Activated CD4-positive, alpha-beta T cell treated with anti-CD3 and anti-CD28 coated beads, Interleukin-2, Interleukin-4, amounts not matched to agents 100 ng/mL and 50 ng/mL, durations not matched to agents 16 hours and 8 hours (primary cell): ENCODE data around the gene RIPPLY3.
A peak's percentile ranks its signal among the peaks of the same experiment; 100 is the strongest.

ENCODE experiments used
- DNase-seq: peaks from one replicate; pipeline ENCODE4 v3.0.0-alpha.2; 2020; ENCODE audit warnings: low spot score

RIPPLY3 gene

GRCh38 chr21:37006486-37007291 is at the start of gene RIPPLY3:
Gene RIPPLY3 (plus strand): TSS chr21:37006702. CDS start chr21:37006773, 71 bp downstream.
- DNase-seq, result no peak

GRCh38 chr21:36959020-36959835 is 47.3 kb upstream of the RIPPLY3 start:
- no peak for DNase-seq

GRCh38 chr21:36960676-36961284 is 45.7 kb upstream of the RIPPLY3 start:
- no peak for DNase-seq

GRCh38 chr21:36962098-36962780 is 44.3 kb upstream of the RIPPLY3 start:
- DNase-seq, result no peak

- DNase-seq, result no peak
These were observed 42.1 kb upstream of the RIPPLY3 start for GRCh38 chr21:36964398-36964797.

GRCh38 chr21:36964827-36965719 is 41.4 kb upstream of the RIPPLY3 start:
- no peak for DNase-seq

- no peak for DNase-seq
These were observed 40.8 kb upstream of the RIPPLY3 start for GRCh38 chr21:36965720-36966065.

GRCh38 chr21:36966066-36966820 is 40.3 kb upstream of the RIPPLY3 start, which contains the start of gene HLCS:
Gene HLCS (minus strand): TSS chr21:36966669. CDS start chr21:36966638, 31 bp downstream.
- peak; percentile 57 for DNase-seq

GRCh38 chr21:36966821-36967768 is 39.4 kb upstream of the RIPPLY3 start:
- DNase-seq, result no peak

GRCh38 chr21:36968414-36968813 is 38.1 kb upstream of the RIPPLY3 start:
- no peak for DNase-seq

- DNase-seq, result no peak
These were observed 37.5 kb upstream of the RIPPLY3 start for GRCh38 chr21:36968976-36969375.

GRCh38 chr21:36973986-36974850 is 32.3 kb upstream of the RIPPLY3 start:
- DNase-seq, result no peak

GRCh38 chr21:36974851-36975192 is 31.7 kb upstream of the RIPPLY3 start:
- no peak for DNase-seq

- DNase-seq, result no peak
These were observed 30.2 kb upstream of the RIPPLY3 start for GRCh38 chr21:36976228-36976861.

GRCh38 chr21:36976882-36977651 is 29.4 kb upstream of the RIPPLY3 start:
- peak; percentile 22 for DNase-seq

GRCh38 chr21:36980280-36981048 is 26.0 kb upstream of the RIPPLY3 start:
- DNase-seq, result no peak
